Erythroblast (primary cell): ENCODE results near the gene FRMPD2.

Experiments used
- GATA1 ChIP-seq: IDR thresholded peaks from 2 replicates; pipeline ENCODE4 v1.6.1; 2011; ENCODE audit warnings: low read depth, mild to moderate bottlenecking, control low read depth, low read length, moderate library complexity
- POLR2A ChIP-seq: IDR thresholded peaks from 2 replicates; pipeline ENCODE4 v1.6.1; 2011; ENCODE audit warnings: mild to moderate bottlenecking, low read length

- TF ChIP-seq POLR2A (no peak), GATA1 (no peak)
Observed at GRCh38 chr10:48206482-48207250, 67.8 kb downstream of the FRMPD2 start.
